ENCODE data around the gene MAPK13.
"Not testable (repeated sequence)": the region's sequence is repeated elsewhere in the genome, so short reads cannot be mapped to it uniquely, and the experiment has no call there.

The MAPK13 gene

DNA sequence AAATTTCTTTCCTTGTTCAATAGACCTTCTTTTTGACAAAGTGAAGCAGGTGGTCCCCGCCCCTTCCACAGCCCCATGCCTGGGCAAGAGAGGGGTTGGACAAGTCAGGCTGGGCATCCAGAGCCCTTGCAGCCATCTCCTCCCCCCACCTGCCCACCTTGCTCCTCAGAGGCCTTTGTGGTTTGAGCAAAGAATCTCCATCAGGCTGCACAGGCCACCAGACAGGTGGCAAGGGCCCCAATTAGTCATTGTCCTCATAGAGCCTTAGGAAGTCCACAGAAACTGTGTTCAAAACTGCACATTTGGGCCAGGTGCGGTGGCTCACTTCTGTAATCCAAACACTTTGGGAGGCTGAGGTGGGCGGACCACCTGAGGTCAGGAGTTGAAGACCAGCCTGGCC, 1.5 kb upstream of the MAPK13 start:
- no peak for DNase-seq

DNA sequence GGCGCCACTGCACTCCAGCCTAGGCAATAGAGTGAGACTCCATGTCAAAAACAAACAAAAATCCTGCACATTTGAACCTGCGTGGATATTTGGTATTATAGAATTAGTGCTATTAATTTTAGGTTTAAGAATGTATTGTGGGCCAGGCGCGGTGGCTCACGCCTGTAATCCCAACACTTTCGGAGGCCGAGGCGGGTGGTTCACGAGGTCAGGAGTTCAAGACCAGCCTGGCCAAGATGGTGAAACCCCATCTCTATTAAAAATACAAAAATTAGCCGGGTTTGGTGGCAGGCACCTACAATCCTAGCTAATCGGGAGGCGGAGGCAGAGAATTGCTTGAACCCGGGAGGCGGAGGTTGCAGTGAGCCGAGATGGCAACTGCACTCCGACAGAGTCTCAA, 979 bp upstream of the MAPK13 start:
- DNase-seq: not testable (repeated sequence)

DNA sequence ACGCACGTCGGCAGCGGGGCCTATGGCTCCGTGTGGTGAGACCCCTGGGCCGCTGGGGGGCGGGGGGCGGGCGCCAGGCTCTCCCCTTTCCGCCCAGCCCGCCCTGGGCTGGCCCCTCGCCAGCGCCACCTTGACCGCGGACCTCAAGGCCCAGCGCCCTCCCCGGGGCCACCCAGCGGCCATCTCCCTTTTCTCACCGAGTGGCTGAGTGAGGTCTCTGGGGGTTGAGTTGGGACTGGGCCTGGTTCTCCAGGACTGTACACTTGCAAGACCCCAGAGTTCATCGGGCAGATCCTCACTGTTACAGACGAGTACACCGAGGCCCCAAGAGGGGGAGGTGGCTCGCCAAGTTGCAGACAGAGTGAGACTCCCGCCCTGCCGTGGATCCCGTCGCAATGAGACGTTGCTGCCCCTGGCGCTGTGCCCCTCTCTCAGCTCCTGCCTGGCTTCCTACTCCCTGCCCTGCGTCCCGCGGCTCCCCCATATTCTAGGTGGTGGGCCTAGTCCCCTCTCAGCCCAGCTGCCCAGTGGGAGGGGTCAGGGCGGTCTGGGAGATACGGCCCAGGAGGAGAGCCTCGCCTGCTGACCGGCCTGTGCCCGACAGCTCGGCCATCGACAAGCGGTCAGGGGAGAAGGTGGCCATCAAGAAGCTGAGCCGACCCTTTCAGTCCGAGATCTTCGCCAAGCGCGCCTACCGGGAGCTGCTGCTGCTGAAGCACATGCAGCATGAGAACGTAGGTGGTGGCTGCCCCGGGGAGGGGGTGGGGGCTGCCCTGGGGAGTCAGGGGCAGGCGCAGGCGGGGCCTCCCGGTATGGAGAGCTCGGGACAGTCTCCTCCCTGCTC, 576 bp downstream of the MAPK13 start:
- DNase-seq: peak; percentile 61

DNA sequence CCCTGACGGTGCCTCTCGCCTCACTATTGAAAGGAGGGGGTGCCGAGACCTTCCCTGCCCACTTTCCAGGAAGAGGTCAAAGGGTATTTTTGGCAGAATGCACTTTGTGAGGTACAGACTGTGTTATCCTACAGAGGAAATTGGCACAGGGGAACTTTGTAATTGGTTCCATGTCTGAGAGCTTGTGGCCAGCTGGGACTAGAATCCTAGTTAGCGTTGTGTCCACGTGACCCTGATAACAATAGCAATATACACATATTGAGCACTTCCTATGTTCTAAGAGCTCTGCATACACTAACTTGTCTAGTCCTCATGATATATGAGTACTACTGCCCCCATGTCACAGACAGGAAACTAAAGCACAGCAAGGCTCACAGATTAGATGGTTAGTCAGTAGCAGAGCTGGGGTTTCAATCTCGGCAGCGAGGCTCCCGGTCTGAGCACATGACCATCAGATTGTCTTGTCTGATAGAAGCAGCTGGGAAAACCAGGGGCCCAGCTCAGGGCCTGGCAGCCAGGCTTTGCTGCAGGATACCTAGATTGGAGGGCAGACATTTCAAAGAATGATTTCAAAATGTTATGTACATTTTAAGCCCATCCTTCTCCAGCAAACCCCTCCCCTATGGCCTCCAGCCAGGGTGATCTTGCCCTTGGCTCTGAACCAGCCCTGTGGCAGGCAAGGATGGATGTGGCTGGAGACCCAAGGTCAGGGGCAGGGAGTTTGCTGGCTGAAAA, 1.4 kb downstream of the MAPK13 start:
- peak; percentile 62 for DNase-seq

DNA sequence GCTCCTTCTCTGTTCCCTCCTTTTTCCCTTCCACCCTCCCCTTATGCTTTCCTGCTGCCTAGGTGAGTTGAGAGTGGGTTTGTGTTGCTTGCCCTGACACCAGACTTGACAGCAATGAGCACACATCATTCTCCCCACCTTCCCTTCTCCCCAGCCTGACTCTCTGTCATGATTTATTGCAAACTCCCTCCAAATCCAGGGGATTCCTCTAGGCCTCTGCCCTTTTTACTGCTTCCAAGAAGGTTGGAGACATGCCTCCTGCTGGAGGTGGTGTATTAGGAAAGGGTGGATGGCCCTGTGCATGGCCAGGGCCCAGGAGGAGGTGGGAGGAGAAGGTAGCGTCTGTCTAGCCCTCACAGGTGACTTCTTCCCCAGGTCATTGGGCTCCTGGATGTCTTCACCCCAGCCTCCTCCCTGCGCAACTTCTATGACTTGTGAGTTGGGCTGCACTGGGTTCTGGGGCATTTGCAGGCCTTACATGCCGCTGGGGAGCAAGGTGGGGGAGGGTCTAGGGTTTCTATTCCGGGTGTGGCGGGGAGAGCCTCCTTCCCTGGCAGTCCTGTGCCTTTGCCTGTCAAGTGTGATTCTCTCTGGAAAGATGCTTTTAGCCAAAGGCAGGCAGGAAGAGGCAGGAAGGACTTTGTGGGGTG, 2.1 kb downstream of the MAPK13 start:
- DNase-seq: no peak

DNA sequence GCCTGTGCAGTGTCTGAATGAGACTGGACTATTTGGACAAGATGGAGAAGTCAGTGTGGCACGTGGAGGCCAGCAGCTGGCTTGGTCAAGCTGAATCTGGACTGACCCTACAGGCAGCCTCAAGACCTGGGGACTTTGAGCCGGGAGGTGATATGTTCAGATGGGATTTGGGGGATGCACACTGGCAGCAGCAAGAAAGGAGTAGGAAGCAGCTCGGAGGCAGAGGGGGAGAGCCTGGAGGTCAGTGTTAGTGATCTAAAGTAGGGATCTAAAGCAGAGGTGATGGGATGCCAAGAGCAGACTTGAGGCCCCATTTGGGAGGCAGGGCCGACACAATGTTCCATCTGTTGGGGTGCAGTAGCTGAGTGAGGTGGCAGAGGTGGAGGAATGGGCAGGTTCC, 2.8 kb downstream of the MAPK13 start:
- DNase-seq: no peak

DNA sequence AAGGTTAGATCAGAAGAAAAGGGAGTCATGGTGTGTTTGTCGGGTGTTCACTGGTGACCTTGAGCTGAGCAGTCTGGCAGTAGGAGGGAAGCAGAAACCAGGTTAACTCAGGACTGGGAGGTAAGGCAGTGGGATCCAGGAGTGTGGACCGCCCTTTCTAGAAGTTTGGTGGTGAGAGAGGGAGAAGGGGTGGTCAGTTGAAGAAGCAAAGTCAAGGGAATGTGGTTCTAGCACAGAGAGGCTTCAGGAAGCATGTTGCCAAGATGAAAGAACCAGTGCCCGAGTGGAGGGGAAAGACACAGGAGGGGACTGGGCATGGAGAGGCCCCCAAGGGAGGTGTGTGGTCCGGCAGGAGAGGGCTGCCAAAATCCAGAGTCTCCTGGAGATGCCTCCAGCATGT, 3.6 kb downstream of the MAPK13 start:
- DNase-seq: no peak

DNA sequence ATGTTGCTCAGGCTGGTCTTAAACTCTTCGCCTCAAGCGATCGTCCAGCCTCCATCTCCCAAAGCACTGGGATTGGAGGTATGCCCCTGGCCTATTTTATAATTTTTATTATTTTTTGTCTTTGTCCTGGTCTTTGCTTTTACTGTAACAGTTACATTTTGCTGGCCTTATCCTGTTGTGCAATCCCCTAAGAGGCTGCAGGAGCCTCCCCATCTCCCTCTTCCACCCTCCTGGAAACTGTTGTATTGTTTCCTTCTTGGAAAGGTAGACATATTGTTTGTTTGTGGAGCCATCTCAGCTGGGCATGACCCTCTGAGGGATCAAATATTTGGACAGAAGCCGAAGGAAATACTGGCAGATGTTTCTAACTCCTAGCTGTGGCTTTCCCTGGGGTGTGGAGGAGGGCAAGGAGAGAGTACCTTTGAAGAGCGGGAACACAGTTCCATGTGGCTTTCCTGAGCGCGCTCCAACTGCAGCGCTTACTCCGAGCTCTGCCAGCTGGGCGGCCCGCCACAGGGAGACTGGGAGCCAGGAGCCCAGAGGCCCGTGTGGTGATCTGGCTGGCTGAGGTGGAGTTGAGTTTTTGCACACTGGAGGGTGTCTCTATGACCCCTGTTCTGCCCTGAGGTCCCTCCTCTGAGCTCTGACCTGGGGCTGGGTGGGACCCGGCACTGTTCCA, 4.9 kb downstream of the MAPK13 start:
- no peak for DNase-seq

DNA sequence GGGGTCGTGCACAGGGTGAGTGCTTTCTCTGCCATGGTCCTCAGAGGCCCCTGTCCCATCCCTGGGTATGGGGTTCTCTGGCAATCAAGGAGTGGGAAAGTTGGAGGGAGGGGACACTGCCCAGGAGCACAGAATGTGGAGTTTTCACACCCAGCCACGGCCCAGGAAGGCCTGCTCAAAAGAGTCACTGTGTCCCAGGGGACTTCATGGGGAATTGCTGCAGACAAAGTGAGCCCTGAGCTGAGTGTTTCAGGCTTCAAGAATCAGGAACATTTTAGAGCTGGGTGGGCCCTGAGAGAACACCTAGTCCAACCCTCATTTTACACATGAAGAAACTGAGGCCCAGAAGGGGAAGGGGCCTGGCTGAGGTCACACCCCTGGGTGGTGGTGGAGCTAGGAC, 5.7 kb downstream of the MAPK13 start:
- DNase-seq: no peak

DNA sequence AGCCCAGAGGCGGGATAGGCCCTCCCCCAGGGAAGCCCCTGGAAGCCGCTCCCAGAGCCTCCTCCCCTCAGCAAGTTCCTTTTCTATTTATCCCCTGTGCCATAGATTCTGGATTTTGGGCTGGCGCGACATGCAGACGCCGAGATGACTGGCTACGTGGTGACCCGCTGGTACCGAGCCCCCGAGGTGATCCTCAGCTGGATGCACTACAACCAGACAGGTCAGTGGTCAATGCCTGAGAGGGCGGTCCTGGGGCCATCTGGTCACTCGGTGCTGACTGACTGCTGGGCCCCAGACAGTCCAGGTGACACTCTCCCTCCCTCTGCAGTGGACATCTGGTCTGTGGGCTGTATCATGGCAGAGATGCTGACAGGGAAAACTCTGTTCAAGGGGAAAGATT, 6.2 kb downstream of the MAPK13 start:
- no peak for DNase-seq

DNA sequence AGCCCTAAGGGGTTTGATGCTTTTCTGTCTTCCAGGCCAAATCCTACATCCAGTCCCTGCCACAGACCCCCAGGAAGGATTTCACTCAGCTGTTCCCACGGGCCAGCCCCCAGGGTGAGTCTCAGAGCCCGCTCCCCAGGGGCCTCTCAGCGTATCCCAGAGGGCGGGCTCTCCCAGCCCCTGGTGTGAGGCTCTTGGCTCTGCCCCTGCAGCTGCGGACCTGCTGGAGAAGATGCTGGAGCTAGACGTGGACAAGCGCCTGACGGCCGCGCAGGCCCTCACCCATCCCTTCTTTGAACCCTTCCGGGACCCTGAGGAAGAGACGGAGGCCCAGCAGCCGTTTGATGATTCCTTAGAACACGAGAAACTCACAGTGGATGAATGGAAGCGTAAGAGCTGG, 8.4 kb downstream of the MAPK13 start:
- no peak for DNase-seq

DNA sequence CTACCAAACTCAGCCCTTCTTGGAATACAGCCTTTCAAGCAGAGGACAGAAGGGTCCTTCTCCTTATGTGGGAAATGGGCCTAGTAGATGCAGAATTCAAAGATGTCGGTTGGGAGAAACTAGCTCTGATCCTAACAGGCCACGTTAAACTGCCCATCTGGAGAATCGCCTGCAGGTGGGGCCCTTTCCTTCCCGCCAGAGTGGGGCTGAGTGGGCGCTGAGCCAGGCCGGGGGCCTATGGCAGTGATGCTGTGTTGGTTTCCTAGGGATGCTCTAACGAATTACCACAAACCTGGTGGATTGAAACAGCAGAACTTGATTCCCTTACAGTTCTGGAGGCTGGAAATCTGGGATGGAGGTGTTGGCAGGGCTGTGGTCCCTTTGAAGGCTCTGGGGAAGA, 9.1 kb downstream of the MAPK13 start:
- DNase-seq: peak; percentile 30

DNA sequence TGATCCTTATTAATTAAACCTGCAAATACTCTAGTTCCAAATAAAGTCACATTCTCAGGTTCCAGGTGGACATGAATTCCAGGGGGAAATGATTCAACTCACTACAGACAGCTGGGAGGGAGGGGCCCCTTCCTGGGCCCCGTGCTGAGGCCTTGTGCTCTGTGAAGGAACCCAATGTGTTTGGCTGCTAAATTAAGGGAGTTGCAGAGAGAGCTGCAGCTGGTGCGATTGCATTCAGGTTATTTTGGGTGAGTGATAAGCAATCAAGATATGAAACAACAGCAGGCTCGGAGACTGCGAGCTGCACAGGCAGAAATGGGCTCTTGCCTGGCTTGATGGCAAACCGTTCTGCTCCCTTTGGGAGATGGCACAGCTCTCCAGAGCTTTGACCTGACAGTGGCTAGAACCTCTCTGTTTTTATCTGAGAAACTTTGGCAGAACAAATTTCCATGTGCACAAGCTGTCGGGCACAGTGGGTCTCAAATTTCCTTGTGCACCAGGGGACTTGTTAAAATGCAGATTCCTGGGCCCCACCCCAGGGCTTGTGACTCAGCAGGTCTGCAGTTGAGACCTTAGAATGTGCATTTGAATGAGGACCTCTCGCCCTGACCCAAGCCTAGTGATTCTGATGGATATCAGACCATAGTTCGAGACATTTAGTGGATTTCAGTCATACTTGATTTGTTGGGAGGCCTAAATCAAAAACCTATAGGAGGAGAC, 9.8 kb downstream of the MAPK13 start:
- DNase-seq: no peak

DNA sequence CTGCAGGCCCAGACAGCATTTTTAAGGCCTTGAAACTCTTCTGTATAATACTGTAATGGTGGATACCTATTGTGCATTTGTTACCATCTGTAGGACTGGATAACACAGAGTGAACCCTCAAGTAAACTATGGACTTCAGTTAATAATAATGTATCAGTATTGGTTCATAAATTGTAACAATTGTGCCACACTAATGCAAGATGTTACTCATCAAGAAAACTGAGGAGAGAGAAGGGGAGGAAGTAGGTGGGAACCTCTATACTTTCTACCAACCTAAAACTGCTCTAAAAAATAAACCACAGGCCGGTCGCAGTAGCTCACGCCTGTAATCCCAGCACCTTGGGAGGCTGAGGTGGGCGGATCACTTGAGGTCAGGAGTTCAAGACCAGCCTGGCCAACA, 10.8 kb downstream of the MAPK13 start:
- no peak for DNase-seq

DNA sequence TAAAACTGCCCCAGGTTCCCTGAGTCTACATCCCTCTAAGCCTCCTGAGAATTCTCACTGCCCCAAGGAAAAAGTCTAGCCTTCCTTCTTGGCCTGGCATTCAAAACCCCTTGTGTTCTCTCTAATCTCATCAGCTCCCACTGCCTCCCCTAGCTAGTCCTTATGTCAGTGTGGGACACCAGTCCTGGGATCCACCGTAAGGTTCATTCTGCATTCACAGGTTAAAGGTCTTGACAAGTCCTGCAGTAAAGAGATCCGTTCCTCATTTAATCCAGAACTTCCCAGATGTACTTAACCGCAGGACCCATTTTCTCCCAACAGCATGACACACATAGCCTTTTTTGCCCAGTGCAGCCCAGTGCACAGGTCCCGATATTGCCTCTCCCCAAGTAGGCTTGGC, 11.6 kb downstream of the MAPK13 start:
- DNase-seq: no peak

DNA sequence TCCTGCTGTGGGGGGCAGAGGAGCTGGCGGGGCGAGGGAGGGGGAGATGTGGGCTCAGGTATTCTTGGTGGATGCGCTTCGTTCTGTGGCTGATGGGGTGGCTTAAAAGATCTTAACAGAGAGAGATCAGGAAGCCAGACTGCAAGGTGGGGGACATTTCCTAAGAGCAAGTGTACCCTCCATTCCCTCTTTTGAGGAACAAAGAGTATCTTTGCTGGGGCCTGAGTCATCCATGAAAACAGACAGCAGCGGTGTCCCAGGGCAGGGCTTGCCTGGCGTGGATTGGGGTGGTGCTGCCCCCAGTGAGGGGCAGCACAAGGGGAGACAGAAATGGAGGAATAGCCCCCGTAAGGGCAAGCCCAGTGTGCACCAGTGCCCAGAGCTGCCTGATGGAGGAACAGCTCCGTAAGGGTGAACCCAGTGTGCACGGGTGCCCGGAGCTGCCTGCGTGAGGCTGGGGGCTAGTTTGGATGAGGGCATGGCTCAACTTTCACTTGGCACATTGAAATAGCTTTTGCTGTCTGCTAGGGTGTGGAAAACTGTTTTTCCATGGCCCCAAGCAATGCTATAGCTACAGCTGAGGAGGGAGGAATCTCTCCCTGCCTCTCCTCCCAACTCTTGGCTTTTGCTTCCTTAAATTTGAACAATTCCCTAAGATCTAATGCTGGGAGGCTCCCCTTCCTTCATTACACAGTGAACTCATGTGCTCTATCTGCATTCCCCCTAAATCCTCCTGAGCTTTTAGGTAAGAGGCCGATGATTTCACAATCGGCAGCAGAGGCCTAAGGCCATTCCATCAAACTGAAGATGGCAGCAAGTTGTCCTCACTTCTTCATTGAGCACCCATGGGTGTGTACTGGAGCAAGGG, 12.9 kb downstream of the MAPK13 start:
- no peak for DNase-seq

DNA sequence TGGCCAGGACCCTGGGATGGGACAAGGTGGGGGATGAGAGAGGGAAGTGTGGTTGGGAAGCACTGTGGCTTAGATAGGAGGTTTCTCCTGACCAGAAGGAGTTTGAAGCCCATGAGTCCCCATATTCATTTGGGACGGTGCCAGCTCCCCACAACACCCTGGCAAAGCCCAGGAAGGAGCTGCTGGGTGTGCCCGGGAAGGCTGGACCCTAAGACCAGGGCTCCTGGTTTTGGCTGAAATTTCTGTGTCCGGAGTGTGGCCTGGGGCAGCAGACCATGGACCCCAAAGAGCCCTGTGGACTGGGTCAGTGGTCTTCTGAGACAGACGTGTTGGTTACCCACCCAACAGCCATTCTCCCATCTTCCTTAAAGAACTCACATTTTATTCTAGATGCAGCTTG, 15.2 kb downstream of the MAPK13 start:
- DNase-seq: no peak

DNA sequence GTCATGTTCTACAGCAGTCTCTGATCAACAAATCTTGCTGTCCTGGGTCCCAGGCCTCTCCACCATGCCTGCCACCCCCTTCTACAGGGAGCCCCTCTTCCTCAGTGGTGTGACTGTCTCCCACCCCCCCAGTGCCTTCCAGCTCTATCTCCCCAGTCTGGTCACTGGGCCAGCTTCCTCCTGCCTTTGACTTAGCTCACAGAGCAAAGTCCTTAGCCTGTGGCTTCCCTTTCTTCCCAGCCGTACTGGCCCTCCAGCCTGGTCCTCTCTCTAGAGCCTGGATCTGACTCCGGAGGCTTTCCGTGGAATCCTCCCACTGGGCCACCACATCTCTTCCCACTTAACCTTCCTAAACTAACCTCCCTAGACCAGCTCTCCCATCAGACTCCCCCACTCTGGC, 17.0 kb downstream of the MAPK13 start:
- no peak for DNase-seq

DNA sequence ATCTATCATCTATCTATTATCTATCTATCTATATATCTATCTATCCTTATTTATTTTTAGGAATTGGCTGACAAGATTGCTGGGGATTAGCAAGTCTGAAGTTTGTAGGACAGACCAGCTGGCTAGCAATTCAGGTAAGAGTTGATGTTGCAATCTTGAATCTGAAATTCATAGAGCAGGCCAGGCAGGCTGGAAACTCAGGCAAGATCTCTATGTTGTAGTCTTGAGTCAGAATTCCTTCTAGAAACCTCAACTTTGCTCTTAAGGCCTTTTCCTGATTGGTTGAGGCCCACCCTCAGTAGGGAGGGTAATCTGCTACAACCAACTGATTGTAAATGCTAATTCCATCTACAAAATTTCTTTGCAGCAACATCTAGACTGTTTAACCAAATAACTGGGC, 19.2 kb downstream of the MAPK13 start:
- DNase-seq: no peak

DNA sequence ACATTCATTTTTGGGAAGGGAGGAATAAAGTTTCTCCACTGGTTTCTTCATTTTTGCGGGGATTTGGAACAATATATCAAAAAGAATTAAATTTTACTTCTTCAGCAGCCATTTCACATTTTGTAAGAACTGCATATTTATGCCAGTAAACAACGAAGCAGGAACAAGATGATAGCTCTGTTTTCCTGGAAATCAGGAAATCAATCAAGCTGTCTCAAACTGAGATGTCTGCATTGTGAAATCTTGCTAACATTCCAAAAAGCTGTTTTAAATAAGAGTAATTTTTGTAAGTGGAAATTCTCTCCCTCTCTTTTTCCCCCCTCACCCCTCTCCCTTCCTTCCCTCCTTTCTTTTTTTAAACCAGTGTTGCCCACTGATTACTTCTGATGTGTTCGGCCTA, 20.0 kb downstream of the MAPK13 start:
- no peak for DNase-seq

DNA sequence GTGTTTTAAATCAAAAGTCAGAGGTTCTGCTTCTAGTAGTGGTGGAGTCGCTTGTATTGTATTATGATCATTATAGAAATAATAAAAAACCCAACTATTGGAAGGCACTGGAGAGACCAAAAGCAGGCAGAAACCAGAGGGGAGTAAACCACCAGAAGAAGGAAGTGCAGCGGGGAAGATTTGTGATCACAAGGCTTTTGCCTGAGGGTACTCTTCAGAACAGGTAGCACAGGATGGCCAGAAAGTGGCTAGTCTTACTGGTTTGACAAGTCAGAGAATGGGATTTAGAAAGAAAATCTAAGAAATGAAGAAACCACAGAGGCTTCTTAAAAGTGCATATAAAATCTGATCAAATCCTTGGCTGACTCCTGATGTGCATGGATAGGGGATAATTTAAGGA, 24.0 kb downstream of the MAPK13 start:
- DNase-seq: no peak

DNA sequence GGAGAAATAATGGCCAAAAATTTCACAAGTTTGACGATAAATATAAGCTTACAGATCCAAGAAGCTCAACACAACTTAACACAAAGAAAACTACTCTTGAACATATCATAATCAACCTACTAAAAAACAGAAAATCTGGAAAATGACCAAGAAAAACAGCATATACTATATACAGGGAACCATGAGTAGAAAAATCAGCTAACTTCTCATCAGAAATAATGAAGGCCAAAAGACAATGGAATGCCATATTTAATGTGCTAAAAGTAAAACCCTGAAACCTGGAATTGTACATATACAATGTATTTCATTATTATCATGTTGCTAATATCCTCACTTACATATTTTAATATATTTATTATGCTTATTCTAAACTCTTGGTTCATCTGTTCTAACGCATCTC, 25.3 kb downstream of the MAPK13 start:
- no peak for DNase-seq

Data from CD4-positive, alpha-beta T cell treated with Interleukin-6 for 4 hours (primary cell).